D721Med (cell line): ENCODE results near the gene PGGHG.
"Not testable (repeated sequence)": the region's sequence is repeated elsewhere in the genome, so short reads cannot be mapped to it uniquely, and the experiment has no call there.

ENCODE experiments used
- DNase-seq: peaks from one replicate; pipeline ENCODE4 v3.0.0; 2011; ENCODE audit warnings: low spot score; ENCODE audit not compliant: insufficient read length
- FAIRE-seq: peaks from 2 replicates; lab custom pipeline; 2011; peaks lifted over from hg19 to GRCh38; lab: Jason Lieb, UNC
- CTCF ChIP-seq: IDR thresholded peaks from 2 replicates; pipeline ENCODE4 v1.5.1; 2012; ENCODE audit warnings: mild to moderate bottlenecking, control low read depth; ENCODE audit not compliant: insufficient read depth; ENCODE audit errors: missing control alignments

Gene PGGHG

GRCh38 chr11:316891-317301 lies 28.0 kb downstream of the PGGHG start:
- DNase-seq (no peak), FAIRE-seq (no peak)
- TF ChIP-seq CTCF = no peak

GRCh38 chr11:317668-318404 lies 28.9 kb downstream of the PGGHG start:
- not testable (repeated sequence) for FAIRE-seq, DNase-seq

GRCh38 chr11:318405-319120 lies 29.6 kb downstream of the PGGHG start:
- DNase-seq, FAIRE-seq: not testable (repeated sequence)

DNA sequence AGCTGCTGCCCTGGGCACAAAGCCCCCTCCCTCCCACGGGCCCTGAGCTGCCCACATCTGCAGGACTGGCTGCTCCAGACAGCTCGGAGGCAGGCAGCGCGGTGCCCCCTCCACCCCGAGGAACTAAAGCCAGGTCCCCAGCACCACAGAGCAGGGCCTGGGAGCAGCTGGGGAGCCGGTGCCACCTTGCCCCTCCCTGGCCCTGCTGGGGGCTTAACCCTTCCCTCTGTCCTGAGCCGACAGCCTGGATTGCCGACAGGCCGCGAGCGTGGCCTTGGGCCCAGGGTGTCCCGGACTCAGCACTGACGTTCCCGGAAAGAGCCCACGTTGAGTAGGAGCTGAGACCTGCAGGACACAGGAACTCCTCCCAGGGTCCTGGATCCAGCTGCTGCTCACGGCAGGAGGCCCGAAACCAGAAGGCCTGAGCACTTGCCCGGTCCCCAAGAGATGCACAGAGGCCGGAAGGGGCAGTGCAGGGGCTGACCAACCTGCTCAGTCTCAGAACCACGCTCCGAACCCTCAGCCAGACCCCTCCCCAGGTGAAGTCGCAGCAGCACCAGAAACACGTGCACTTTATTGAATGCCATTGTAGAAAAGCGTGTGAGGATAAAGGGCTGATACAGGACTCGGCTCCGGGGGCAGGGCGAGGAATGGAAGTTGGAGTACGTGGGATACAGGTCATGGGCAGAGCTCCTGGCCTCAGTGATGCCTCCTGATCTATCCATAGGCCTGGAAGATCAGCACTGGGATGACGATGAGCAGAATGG lies 30.4 kb downstream of the PGGHG start:
- DNase-seq, FAIRE-seq: not testable (repeated sequence)

GRCh38 chr11:319888-320273 lies 31.0 kb downstream of the PGGHG start:
- not testable (repeated sequence) for DNase-seq, FAIRE-seq

GRCh38 chr11:324156-324555 lies 35.2 kb downstream of the PGGHG start:
- FAIRE-seq = no peak
- no peak for TF ChIP-seq CTCF
- no peak for DNase-seq

- FAIRE-seq, DNase-seq: not testable (repeated sequence)
These were observed 35.9 kb downstream of the PGGHG start for GRCh38 chr11:324593-325517.

- DNase-seq (no peak), FAIRE-seq (no peak)
- no peak for TF ChIP-seq CTCF
These were observed 37.1 kb downstream of the PGGHG start for GRCh38 chr11:325796-326591.

DNA sequence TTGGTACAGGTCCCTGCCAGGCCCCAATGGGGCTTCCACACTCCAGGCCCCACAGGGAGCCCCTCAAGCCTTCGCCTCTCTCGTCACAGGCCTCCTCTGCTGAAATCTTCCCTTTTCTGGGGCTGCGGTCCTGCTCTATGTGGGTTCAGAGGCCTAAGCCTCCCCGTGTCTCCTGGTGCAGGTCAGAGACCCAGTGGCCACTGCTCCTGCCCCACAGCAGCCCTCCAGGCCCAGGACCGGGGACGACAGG lies 37.6 kb downstream of the PGGHG start:
- DNase-seq = no peak

More for the DNA sequence above, 37.6 kb downstream of the PGGHG start:
- no peak for TF ChIP-seq CTCF
- FAIRE-seq = no peak
